Smooth muscle cell (in vitro differentiated cells): ENCODE measurements around the gene SHC4. TPM values are rescaled to one million over a fixed set of nuclear protein-coding genes. Genes with fewer than 3 reads are reported as not detected.
A peak's percentile ranks its signal among the peaks of the same experiment; 100 is the strongest.

Source experiments
- DNase-seq: peaks from one replicate; lab custom pipeline; 2025; ENCODE audit not compliant: unreplicated experiment; lab: John Stamatoyannopoulos, UW
- H2AFZ ChIP-seq: fragments of 200-600 bp; sonication (generic); 2 replicates; pipeline ENCODE4 v1.6.0; 2016; ENCODE audit warnings: antibody characterized with exemption, low read depth, mild to moderate bottlenecking
- H3F3A ChIP-seq: fragments of 200-600 bp; sonication (generic); 2 replicates; pipeline ENCODE4 v1.6.0; 2017; ENCODE audit warnings: antibody characterized with exemption, low read depth
- H3K27ac ChIP-seq: fragments of 200-600 bp; sonication (generic); 2 replicates; pipeline ENCODE4 v1.5.1; 2016; ENCODE audit warnings: low read depth, mild to moderate bottlenecking
- H3K27me3 ChIP-seq: fragments of 200-600 bp; sonication (generic); 2 replicates; pipeline ENCODE4 v1.6.1; 2016; ENCODE audit warnings: low read depth, mild to moderate bottlenecking
- H3K36me3 ChIP-seq: fragments of 200-600 bp; sonication (generic); 2 replicates; pipeline ENCODE4 v1.5.1; 2016; ENCODE audit warnings: low read depth
- H3K4me1 ChIP-seq: fragments of 200-600 bp; sonication (generic); 2 replicates; pipeline ENCODE4 v1.5.1; 2016; ENCODE audit warnings: low read depth
- H3K4me2 ChIP-seq: fragments of 200-600 bp; sonication (generic); 2 replicates; pipeline ENCODE4 v1.6.0; 2016; ENCODE audit warnings: mild to moderate bottlenecking
- H3K4me3 ChIP-seq: fragments of 200-600 bp; sonication (generic); 2 replicates; pipeline ENCODE4 v1.5.1; 2016; ENCODE audit warnings: mild to moderate bottlenecking
- H3K79me2 ChIP-seq: fragments of 200-600 bp; sonication (generic); 2 replicates; pipeline ENCODE4 v1.6.0; 2016; ENCODE audit warnings: low read depth, mild to moderate bottlenecking
- H3K9ac ChIP-seq: fragments of 200-600 bp; sonication (generic); 2 replicates; pipeline ENCODE4 v1.6.0; 2016; ENCODE audit warnings: low read depth
- H3K9me3 ChIP-seq: fragments of 200-600 bp; sonication (generic); replicated peaks from 2 replicates; pipeline ENCODE4 v1.5.1; 2016; ENCODE audit warnings: low read depth
- H4K20me1 ChIP-seq: fragments of 200-600 bp; sonication (generic); 2 replicates; pipeline ENCODE4 v1.6.0; 2016; ENCODE audit warnings: low read depth
- WGBS: methylation state at CpG from one replicate; pipeline ENCODE4 v1.1.7; 2016; ENCODE audit warnings: low lambda C conversion rate; 5-methylcytosine and 5-hydroxymethylcytosine counted together
- polyA plus RNA-seq: library from polyadenylated mRNA; unstranded; fragments of >200 nt; fragmentation: Nextera tagmentation; extraction: Ambion mirVana; gene quantifications from 2 replicates; pipeline ENCODE4 v1.2.1, GENCODE V29; 2016
- total RNA-seq: library from RNA; depleted of rRNA; stranded (reverse); fragments of >200 nt; gene quantifications from 2 replicates; pipeline ENCODE4 v1.2.3, GENCODE V29; 2014
- TF ChIP-seq, protein P1 (sequence below): fragments of 200-600 bp; sonication (generic); IDR thresholded peaks from 2 replicates; pipeline ENCODE4 v1.5.1; 2017; ENCODE audit warnings: borderline replicate concordance, mild to moderate bottlenecking, antibody characterized with exemption; ENCODE audit not compliant: insufficient read depth, poor library complexity, severe bottlenecking

The SHC4 gene
- total and polyA plus RNA-seq, 2 experiments from 2014 or later: 0.39 to 1.2 TPM

DNA sequence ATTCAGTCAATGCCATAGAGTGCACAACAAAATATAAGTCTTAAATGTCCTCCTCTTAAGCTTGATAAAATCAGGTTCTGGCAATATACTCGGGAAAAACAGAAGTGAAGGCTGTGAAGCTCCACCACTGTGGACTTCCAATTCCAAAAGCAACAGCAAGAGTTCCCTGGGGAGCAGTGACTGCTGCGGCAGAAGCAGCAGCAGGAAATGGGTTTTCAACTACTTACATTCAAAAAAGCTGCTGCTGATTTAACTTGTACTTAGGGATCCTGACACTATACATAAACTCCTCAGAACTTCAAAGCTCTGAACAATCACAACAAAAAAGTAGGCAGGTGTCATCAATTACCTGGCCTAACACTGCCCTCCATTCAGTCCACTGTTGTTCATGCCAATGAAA is 157.6 kb downstream of the SHC4 start:
- Histone ChIP-seq H3K79me2 (peaks cover 6% of the 10 kb centered on the region), H3K27ac (no peak overlapping the region)
- DNase-seq: no peak

DNA sequence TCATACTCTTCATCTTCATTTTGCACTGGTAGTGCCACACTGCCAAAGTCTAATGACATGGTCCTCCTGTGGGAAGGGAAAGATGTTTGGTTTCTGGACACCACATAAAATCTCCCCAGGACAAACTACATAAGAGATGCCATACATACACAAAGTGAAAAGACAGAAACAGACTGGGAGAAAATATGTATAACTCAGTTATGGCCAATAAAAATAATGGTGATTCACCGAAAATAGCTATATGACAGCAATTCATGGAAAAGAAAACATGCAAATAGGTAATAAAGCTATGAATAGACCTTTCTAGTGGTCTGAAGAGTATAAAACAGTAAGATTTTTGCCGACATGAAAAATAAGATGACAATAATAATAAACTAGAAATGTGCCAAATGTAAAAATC is 158.1 kb downstream of the SHC4 start:
- H3F3A ChIP-seq: peaks cover 3% of the 10 kb centered on the region
- H3K79me2 ChIP-seq: peaks cover 6% of the 10 kb centered on the region
- no peaks in the 10 kb centered on the region for H4K20me1 ChIP-seq
- DNase-seq: no peak
- WGBS: 77% methylated on average over 2 of the region's 2 CpGs
- no peak overlapping the region for H3K27ac ChIP-seq
- no peak overlapping the region for H3K4me3 ChIP-seq
- H2AFZ ChIP-seq: no peak overlapping the region
- TF ChIP-seq, protein P1, sequence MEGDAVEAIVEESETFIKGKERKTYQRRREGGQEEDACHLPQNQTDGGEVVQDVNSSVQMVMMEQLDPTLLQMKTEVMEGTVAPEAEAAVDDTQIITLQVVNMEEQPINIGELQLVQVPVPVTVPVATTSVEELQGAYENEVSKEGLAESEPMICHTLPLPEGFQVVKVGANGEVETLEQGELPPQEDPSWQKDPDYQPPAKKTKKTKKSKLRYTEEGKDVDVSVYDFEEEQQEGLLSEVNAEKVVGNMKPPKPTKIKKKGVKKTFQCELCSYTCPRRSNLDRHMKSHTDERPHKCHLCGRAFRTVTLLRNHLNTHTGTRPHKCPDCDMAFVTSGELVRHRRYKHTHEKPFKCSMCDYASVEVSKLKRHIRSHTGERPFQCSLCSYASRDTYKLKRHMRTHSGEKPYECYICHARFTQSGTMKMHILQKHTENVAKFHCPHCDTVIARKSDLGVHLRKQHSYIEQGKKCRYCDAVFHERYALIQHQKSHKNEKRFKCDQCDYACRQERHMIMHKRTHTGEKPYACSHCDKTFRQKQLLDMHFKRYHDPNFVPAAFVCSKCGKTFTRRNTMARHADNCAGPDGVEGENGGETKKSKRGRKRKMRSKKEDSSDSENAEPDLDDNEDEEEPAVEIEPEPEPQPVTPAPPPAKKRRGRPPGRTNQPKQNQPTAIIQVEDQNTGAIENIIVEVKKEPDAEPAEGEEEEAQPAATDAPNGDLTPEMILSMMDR: no peak
- peaks cover 14% of the 10 kb centered on the region for H3K4me1 ChIP-seq
- H3K9me3 ChIP-seq: no peaks in the 10 kb centered on the region
- no peaks in the 10 kb centered on the region for H3K36me3 ChIP-seq
- H3K4me2 ChIP-seq: no peak overlapping the region
- H3K9ac ChIP-seq: no peak overlapping the region
- H3K27me3 ChIP-seq: no peaks in the 10 kb centered on the region

More for the DNA sequence above, 157.6 kb downstream of the SHC4 start:
- WGBS: 60% methylated on average over 2 of the region's 2 CpGs
- TF ChIP-seq, protein P1: no peak
- peaks cover 3% of the 10 kb centered on the region for H3F3A ChIP-seq
- no peak overlapping the region for H2AFZ ChIP-seq
- no peaks in the 10 kb centered on the region for H3K9me3 ChIP-seq
- no peaks in the 10 kb centered on the region for H3K27me3 ChIP-seq
- no peaks in the 10 kb centered on the region for H3K36me3 ChIP-seq
- H3K4me3 ChIP-seq: no peak overlapping the region
- H3K9ac ChIP-seq: no peak overlapping the region
- H3K4me1 ChIP-seq: peaks cover 10% of the 10 kb centered on the region
- H3K4me2 ChIP-seq: no peak overlapping the region
- no peaks in the 10 kb centered on the region for H4K20me1 ChIP-seq

DNA sequence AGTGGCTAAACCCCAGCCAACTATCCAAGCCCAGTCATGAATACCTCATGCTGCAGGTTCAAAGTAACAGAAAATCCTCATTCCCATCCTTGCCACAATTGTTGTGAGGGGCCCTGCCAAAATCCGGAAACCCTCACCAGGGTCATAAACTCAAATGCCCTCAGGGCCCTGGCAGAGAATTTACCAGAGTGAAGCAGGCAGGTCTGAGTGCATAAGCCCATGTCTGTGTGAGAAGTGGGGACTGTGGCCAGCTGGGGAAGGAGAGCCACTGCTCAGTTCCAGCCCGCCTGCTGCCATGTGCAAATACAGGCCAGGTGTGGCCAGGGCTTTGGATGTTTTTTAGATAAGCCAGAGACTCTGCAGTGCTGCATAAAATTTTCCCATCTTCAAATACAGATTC is 159.8 kb downstream of the SHC4 start:
- Histone ChIP-seq H3K4me2 (no peak overlapping the region), H2AFZ (no peak overlapping the region), H4K20me1 (no peaks in the 10 kb centered on the region), H3K27ac (no peak overlapping the region), H3K4me1 (peaks cover 26% of the 10 kb centered on the region), H3K36me3 (no peaks in the 10 kb centered on the region), H3K9me3 (no peaks in the 10 kb centered on the region), H3K27me3 (no peaks in the 10 kb centered on the region), H3K9ac (no peak overlapping the region), H3K4me3 (no peak overlapping the region), H3F3A (peaks cover 3% of the 10 kb centered on the region), H3K79me2 (peaks cover 6% of the 10 kb centered on the region)
- DNase-seq: no peak
- TF ChIP-seq, protein P1: no peak
- 90% methylated on average over 2 of the region's 2 CpGs for WGBS

- no peaks in the 10 kb centered on the region for H3K79me2 ChIP-seq
- no peak for DNase-seq
Observed at GRCh38 chr15:48802867-48803266, 160.9 kb downstream of the SHC4 start.

More at GRCh38 chr15:48802867-48803266, 160.9 kb downstream of the SHC4 start:
- Histone ChIP-seq H3F3A (peaks cover 3% of the 10 kb centered on the region), H4K20me1 (no peaks in the 10 kb centered on the region), H3K27ac (peak overlapping the region; percentile 69), H3K4me2 (peak overlapping the region; percentile 14), H3K4me1 (peaks cover 31% of the 10 kb centered on the region), H3K9ac (no peak overlapping the region), H3K9me3 (no peaks in the 10 kb centered on the region), H2AFZ (no peak overlapping the region), H3K36me3 (no peaks in the 10 kb centered on the region), H3K27me3 (no peaks in the 10 kb centered on the region), H3K4me3 (no peak overlapping the region)
- TF ChIP-seq, protein P1: no peak
